ENCODE results near the gene PAPPA2. TPM values are rescaled to one million over a fixed set of nuclear protein-coding genes. Genes with fewer than 3 reads are reported as not detected.

The PAPPA2 gene
- total and polyA plus RNA-seq, 12 donors, result 0.03 to 0.87 (median 0.10) TPM; not detected in 1

DNA sequence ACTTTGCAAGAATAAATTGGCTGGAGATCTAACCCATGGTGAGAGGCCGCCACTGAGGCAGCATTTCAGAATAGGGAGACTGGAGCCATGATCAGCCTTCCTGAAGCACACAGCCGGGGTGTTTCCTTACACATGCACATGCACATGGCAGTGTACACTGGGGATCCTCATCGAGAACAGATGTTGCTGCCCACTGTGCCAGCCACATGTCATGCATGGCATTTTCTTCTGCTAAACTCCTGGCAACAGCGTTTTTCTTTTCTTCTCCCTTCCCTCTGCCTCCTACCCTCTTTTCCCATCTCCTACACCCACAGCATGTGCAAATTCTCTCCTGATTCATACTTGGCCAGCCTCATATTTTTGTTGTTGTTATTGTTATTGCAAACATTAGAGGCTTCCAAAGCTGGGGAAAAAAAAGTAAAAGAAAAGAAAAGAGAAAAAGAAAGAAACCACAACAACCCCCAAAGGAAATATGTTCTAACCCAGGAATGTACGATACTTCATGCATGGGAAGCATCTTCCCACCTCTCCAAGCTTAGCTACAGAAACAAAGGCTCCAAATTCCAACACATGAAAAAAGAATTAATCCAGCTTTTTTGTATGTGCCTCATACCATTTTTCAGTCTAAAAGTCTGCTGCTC lies 357.5 kb downstream of the PAPPA2 start:
- Histone ChIP-seq H3K27ac (no peak overlapping the region), H3K9me3 (replicated peaks in 1 of 3) (no peaks in the 10 kb centered on the region), H3K4me3 (no peak overlapping the region), H3K4me1 (replicated peaks in 1 of 2) (no peaks in the 10 kb centered on the region), H3K36me3 (replicated peaks in 1 of 2) (no peaks in the 10 kb centered on the region), H3K27me3 (no peaks in the 10 kb centered on the region)
- intact Hi-C loops (cut with DNase I), result no loop called here
- 74 to 81% (median 76%) methylated on average over 5 of the region's 5 CpGs for WGBS, 4 donors
- TF ChIP-seq, protein P1, sequence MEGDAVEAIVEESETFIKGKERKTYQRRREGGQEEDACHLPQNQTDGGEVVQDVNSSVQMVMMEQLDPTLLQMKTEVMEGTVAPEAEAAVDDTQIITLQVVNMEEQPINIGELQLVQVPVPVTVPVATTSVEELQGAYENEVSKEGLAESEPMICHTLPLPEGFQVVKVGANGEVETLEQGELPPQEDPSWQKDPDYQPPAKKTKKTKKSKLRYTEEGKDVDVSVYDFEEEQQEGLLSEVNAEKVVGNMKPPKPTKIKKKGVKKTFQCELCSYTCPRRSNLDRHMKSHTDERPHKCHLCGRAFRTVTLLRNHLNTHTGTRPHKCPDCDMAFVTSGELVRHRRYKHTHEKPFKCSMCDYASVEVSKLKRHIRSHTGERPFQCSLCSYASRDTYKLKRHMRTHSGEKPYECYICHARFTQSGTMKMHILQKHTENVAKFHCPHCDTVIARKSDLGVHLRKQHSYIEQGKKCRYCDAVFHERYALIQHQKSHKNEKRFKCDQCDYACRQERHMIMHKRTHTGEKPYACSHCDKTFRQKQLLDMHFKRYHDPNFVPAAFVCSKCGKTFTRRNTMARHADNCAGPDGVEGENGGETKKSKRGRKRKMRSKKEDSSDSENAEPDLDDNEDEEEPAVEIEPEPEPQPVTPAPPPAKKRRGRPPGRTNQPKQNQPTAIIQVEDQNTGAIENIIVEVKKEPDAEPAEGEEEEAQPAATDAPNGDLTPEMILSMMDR (IDR thresholded peaks at IDR 0.05), result no peak
- DNase-seq, result no peak

DNA sequence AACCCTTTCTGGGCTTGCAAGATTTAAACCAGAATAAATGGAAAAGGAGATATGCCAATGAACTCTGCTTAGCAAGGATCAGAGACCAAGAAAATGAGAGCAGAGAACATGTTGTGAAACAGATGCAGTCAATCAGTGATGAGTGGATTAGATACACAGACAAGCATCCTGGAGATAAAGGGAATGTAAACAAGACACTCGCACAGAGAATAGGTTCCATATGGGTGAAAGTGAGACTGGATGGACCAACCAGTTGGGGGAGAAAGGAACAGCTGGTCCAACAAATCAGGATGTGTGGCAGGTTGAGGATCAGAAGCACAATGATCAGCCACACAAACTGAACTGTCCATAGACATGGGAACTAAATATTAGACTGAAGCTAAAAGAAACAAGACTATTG lies 363.3 kb downstream of the PAPPA2 start:
- intact Hi-C loops (cut with DNase I), result no loop called here
- H3K4me1 ChIP-seq (replicated peaks in 1 of 2), result no peaks in the 10 kb centered on the region
- no peak overlapping the region for H3K27ac ChIP-seq
- H3K4me3 ChIP-seq, result no peak overlapping the region
- H3K36me3 ChIP-seq (replicated peaks in 1 of 2), result no peaks in the 10 kb centered on the region
- 21 to 50% (median 43%) methylated on average over 1 of the region's 1 CpG for WGBS, 4 donors
- no peak for DNase-seq
- TF ChIP-seq, protein P1 (IDR thresholded peaks at IDR 0.05), result no peak
- TF ChIP-seq POLR2A (IDR thresholded peaks at IDR 0.05), result no peak
- H3K9me3 ChIP-seq (replicated peaks in 1 of 3), result no peaks in the 10 kb centered on the region
- H3K27me3 ChIP-seq, result no peaks in the 10 kb centered on the region

- TF ChIP-seq, protein P1 (IDR thresholded peaks at IDR 0.05), result no peak
- no peak for TF ChIP-seq POLR2A (IDR thresholded peaks at IDR 0.05)
- H3K27ac ChIP-seq, result no peak overlapping the region
- no peaks in the 10 kb centered on the region for H3K4me1 ChIP-seq (replicated peaks in 1 of 2)
- no peaks in the 10 kb centered on the region for H3K9me3 ChIP-seq (replicated peaks in 1 of 3)
- H3K36me3 ChIP-seq (replicated peaks in 1 of 2), result no peaks in the 10 kb centered on the region
- intact Hi-C loops (cut with DNase I), result no loop called here
- H3K27me3 ChIP-seq, result no peaks in the 10 kb centered on the region
- DNase-seq, result no peak
- no peak overlapping the region for H3K4me3 ChIP-seq
- 58 to 71% (median 64%) methylated on average over 7 to 8 of the region's 8 CpGs for WGBS, 4 donors
These were observed 366.3 kb downstream of the PAPPA2 start for GRCh38 chr1:176829261-176829660.

DNA sequence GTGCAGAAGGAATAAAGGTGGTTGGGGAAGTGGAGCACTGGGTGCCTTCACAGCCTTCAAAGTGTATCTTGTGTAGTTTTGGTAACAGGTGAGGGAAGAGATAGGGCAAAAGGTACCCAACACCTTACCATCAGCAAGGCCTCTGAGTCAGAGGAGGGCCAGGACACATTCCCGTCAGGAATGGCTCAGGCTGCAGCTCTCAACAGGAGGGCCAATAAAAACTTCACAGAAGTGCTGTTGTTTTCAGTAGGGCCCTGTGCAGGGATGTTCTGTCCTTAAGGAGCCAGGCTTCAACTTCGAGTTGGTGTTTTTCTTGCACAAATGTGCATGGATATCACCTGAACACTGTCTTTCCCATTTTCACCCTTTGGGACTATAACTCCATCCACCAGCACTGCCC lies 368.2 kb downstream of the PAPPA2 start:
- DNase-seq, result no peak
- WGBS, 4 donors, result 21 to 61% (median 55%) methylated on average over 2 of the region's 2 CpGs

More for the DNA sequence above, 368.2 kb downstream of the PAPPA2 start:
- intact Hi-C loops (cut with DNase I), result no loop called here
- H3K27me3 ChIP-seq, result no peaks in the 10 kb centered on the region
- no peaks in the 10 kb centered on the region for H3K36me3 ChIP-seq (replicated peaks in 1 of 2)
- H3K27ac ChIP-seq, result no peak overlapping the region
- TF ChIP-seq, protein P1 (IDR thresholded peaks at IDR 0.05), result no peak
- TF ChIP-seq POLR2A (IDR thresholded peaks at IDR 0.05), result no peak
- H3K9me3 ChIP-seq (replicated peaks in 1 of 3), result no peaks in the 10 kb centered on the region
- no peak overlapping the region for H3K4me3 ChIP-seq
- no peaks in the 10 kb centered on the region for H3K4me1 ChIP-seq (replicated peaks in 1 of 2)
